Esophagus squamous epithelium (tissue), 4 donors: Measurements from ENCODE around the gene MLNR.

ENCODE experiments used
- CTCF ChIP-seq, 6 experiments: fragments of 450-650 bp in 4 of 6; fragments of 200-600 bp in 2 of 6; sonication (generic) in 2 of 6; IDR thresholded peaks; one replicate each; pipeline ENCODE4 v1.5.1; 2016 to 2019; ENCODE audit warnings: antibody characterized with exemption in 6 of 6, mild to moderate bottlenecking in 4 of 6, moderate library complexity in 4 of 6
- POLR2A ChIP-seq, 4 donors: fragments of 450-650 bp; IDR thresholded peaks; one replicate each; pipeline ENCODE4 v1.6.1; 2017; ENCODE audit warnings: antibody characterized with exemption in 4 of 4, mild to moderate bottlenecking in 4 of 4, moderate library complexity in 3 of 4

GRCh38 chr13:49258089-49258796 is 38.1 kb downstream of the MLNR start:
- no peak for TF ChIP-seq CTCF (IDR thresholded peaks at IDR 0.05)
- TF ChIP-seq POLR2A (IDR thresholded peaks at IDR 0.05) = no peak
